Peyer's patch (tissue), 4 donors: ENCODE measurements around the gene ARHGEF19.
"Not testable (repeated sequence)": the region's sequence is repeated elsewhere in the genome, so short reads cannot be mapped to it uniquely, and the experiment has no call there.

Experiments
- POLR2A ChIP-seq, 2 donors: fragments of 450-650 bp; IDR thresholded peaks; one replicate each; pipeline ENCODE4 v1.5.1; 2017; ENCODE audit warnings: antibody characterized with exemption in 2 of 2, mild to moderate bottlenecking in 2 of 2, moderate library complexity in 2 of 2
- TF ChIP-seq, protein P1 (sequence below), 6 experiments: fragments of 450-650 bp in 4 of 6; fragments of 200-600 bp in 2 of 6; sonication (generic) in 1 of 6; IDR thresholded peaks; one replicate each; pipeline ENCODE4 v1.5.1; 2017 to 2019; ENCODE audit warnings: antibody characterized with exemption in 6 of 6, mild to moderate bottlenecking in 3 of 6, moderate library complexity in 1 of 6

DNA sequence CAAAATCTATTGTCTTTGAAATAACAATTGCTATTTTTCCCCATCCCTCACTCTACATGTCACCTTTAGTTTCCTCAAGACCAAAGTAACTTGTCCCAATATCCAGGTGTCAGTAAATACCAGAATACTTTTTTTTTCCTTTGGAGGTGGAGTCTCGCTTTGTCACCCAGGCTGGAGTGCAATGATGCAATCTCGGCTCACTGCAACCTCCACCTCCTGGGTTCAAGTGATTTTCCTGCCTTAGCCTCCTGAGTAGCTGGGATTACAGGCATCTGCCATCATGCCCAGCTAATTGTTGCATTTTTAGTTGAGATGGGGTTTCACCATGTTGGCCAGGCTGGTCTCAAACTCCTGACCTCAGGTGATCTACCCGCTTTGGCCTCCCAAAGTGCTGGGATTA, 45.1 kb upstream of the ARHGEF19 start:
- TF ChIP-seq, protein P1, sequence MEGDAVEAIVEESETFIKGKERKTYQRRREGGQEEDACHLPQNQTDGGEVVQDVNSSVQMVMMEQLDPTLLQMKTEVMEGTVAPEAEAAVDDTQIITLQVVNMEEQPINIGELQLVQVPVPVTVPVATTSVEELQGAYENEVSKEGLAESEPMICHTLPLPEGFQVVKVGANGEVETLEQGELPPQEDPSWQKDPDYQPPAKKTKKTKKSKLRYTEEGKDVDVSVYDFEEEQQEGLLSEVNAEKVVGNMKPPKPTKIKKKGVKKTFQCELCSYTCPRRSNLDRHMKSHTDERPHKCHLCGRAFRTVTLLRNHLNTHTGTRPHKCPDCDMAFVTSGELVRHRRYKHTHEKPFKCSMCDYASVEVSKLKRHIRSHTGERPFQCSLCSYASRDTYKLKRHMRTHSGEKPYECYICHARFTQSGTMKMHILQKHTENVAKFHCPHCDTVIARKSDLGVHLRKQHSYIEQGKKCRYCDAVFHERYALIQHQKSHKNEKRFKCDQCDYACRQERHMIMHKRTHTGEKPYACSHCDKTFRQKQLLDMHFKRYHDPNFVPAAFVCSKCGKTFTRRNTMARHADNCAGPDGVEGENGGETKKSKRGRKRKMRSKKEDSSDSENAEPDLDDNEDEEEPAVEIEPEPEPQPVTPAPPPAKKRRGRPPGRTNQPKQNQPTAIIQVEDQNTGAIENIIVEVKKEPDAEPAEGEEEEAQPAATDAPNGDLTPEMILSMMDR (IDR thresholded peaks at IDR 0.05), result not testable (repeated sequence)
- not testable (repeated sequence) for TF ChIP-seq POLR2A (IDR thresholded peaks at IDR 0.05)
